Measurements from ENCODE around the gene CBX8. TPM values are rescaled to one million over a fixed set of nuclear protein-coding genes. Genes with fewer than 3 reads are reported as not detected.

CBX8 gene
- total and polyA plus RNA-seq, 2 of the 13 experiments (the other 11 are each of a cell fraction or from before 2014, with no cell fraction given): 0.34 to 12.6 TPM

DNA sequence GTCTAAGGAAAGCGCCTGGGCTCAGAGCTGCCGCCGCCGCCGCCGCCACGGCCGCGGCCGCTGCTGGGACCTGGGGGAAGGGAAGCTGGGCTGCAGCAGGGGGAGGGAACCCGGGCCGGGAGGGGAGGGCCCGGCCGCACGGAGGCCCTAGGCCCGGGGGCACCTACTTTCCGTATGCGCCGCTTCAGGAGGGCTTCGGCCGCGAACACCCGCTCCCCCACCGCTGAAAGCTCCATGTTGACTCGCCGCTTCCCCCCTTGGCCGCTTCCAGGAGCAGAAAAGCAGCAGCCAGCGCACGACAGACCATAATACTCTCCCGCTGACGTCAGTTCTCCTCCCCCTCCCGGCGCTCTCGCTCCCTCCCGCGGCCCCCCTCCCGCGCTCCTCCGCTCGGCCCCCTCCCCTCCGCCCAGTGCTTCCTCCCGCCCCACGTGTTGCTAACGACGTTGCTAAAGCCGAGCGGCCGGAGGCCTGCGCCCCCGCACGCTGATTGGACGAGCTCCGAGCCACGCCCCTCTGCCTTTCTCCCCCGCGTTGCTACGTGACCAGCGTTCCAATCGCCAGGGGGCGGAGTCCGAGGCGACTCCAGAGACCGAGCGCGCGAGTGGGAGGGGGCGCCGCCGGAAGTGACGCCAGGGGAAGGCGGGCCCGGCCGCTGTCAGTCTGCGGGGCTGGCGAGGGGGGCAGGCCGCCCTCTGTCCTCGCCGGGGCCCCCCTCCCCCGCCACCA, at the start of gene CBX8 (continued):
- peak; percentile 85 for TF ChIP-seq POLR2G (IDR thresholded peaks at IDR 0.05; ENCODE audit: low read depth, low read length)
- TF ChIP-seq RAD21 (CRISPR knock-in tag; IDR thresholded peaks at IDR 0.05): peak; percentile 74
- TF ChIP-seq, protein P1, sequence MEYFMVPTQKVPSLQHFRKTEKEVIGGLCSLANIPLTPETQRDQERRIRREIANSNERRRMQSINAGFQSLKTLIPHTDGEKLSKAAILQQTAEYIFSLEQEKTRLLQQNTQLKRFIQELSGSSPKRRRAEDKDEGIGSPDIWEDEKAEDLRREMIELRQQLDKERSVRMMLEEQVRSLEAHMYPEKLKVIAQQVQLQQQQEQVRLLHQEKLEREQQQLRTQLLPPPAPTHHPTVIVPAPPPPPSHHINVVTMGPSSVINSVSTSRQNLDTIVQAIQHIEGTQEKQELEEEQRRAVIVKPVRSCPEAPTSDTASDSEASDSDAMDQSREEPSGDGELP (IDR thresholded peaks at IDR 0.05; ENCODE audit: borderline replicate concordance, low read depth): peak; percentile 20; the same call in 1 of the 2 replicates
- TF ChIP-seq GABPB1 (CRISPR knock-in tag; IDR thresholded peaks at IDR 0.05): peak; percentile 96
- TF ChIP-seq, protein P2, sequence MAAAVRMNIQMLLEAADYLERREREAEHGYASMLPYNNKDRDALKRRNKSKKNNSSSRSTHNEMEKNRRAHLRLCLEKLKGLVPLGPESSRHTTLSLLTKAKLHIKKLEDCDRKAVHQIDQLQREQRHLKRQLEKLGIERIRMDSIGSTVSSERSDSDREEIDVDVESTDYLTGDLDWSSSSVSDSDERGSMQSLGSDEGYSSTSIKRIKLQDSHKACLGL (CRISPR knock-in tag; IDR thresholded peaks at IDR 0.05): peak; percentile 62
- TF ChIP-seq, protein P3, sequence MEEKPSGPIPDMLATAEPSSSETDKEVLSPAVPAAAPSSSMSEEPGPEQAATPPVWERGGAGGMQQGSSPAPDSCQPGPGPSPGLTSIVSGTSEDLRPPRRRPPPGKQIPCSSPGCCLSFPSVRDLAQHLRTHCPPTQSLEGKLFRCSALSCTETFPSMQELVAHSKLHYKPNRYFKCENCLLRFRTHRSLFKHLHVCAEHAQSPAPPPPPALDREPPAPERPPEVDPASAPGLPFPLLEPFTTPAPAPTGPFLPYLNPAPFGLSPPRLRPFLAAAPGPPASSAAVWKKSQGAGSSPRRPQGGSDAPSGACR (CRISPR knock-in tag; IDR thresholded peaks at IDR 0.05): no peak; the same call in 1 of the 2 replicates
- TF ChIP-seq KLF9 (CRISPR knock-in tag; IDR thresholded peaks at IDR 0.05; ENCODE audit: low read depth): 0 out of 2 replicates have a peak, but pooled peaks have one; percentile 32
- TF ChIP-seq MEIS2 (CRISPR knock-in tag; IDR thresholded peaks at IDR 0.05): peak; percentile 84
- peak; percentile 53 for TF ChIP-seq TFDP2 (CRISPR knock-in tag; IDR thresholded peaks at IDR 0.05)
- TF ChIP-seq ZFYVE20 (CRISPR knock-in tag; IDR thresholded peaks at IDR 0.05; ENCODE audit: borderline replicate concordance, low read depth): no peak
- TF ChIP-seq ZNF572 (CRISPR knock-in tag; IDR thresholded peaks at IDR 0.05): 0 out of 2 replicates have a peak, but pooled peaks have one; percentile 36
- no peak; the same call in 1 of the 2 replicates for TF ChIP-seq CAMTA2 (CRISPR knock-in tag; IDR thresholded peaks at IDR 0.05; ENCODE audit: borderline replicate concordance)
- peak; percentile 55; the same call in 1 of the 2 replicates for TF ChIP-seq TARDBP (CRISPR knock-in tag; IDR thresholded peaks at IDR 0.05)
- TF ChIP-seq ZNF501 (CRISPR knock-in tag; IDR thresholded peaks at IDR 0.05): peak; percentile 45; the same call in 1 of the 2 replicates
- no peak for TF ChIP-seq TGIF2 (CRISPR knock-in tag; IDR thresholded peaks at IDR 0.05)
- TF ChIP-seq ZNF180 (CRISPR knock-in tag; IDR thresholded peaks at IDR 0.05; ENCODE audit: borderline replicate concordance, low read depth): no peak
- TF ChIP-seq SOX13 (IDR thresholded peaks at IDR 0.05): no peak
- TF ChIP-seq SOX13 (CRISPR knock-in tag; conservative IDR thresholded peaks at IDR 0.05 in 1 of 2, IDR thresholded peaks at IDR 0.05 in 1 of 2): peak in 1 of 2 experiments; percentile 48; a peak in 1 of 4 replicates
- TF ChIP-seq, protein P4, sequence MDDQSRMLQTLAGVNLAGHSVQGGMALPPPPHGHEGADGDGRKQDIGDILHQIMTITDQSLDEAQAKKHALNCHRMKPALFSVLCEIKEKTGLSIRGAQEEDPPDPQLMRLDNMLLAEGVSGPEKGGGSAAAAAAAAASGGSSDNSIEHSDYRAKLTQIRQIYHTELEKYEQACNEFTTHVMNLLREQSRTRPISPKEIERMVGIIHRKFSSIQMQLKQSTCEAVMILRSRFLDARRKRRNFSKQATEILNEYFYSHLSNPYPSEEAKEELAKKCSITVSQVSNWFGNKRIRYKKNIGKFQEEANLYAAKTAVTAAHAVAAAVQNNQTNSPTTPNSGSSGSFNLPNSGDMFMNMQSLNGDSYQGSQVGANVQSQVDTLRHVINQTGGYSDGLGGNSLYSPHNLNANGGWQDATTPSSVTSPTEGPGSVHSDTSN (CRISPR knock-in tag; IDR thresholded peaks at IDR 0.05; ENCODE audit: borderline replicate concordance): peak; percentile 75; the same call in 1 of the 2 replicates
- peak; percentile 98 for TF ChIP-seq RFXAP (CRISPR knock-in tag; IDR thresholded peaks at IDR 0.05; ENCODE audit: borderline replicate concordance)
- TF ChIP-seq KDM3A (CRISPR knock-in tag; IDR thresholded peaks at IDR 0.05; ENCODE audit: low read depth): 0 out of 2 replicates have a peak, but pooled peaks have one; percentile 25
- TF ChIP-seq PHF5A (CRISPR knock-in tag; IDR thresholded peaks at IDR 0.05; ENCODE audit: low read depth, unreplicated experiment): peak; percentile 24
- peak; percentile 87 for TF ChIP-seq MNT (IDR thresholded peaks at IDR 0.05)
- no peak for TF ChIP-seq SUZ12 (IDR thresholded peaks at IDR 0.05; ENCODE audit: low read depth, low read length)

Measured in HepG2 (cell line).